ENCODE results near the gene OR8J1. TPM values are rescaled to one million over a fixed set of nuclear protein-coding genes. Genes with fewer than 3 reads are reported as not detected.

OR8J1 gene, protein sequence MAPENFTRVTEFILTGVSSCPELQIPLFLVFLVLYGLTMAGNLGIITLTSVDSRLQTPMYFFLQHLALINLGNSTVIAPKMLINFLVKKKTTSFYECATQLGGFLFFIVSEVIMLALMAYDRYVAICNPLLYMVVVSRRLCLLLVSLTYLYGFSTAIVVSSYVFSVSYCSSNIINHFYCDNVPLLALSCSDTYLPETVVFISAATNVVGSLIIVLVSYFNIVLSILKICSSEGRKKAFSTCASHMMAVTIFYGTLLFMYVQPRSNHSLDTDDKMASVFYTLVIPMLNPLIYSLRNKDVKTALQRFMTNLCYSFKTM
- total RNA-seq (2012; rRNA removed), result not detected in 2 replicates

DNA sequence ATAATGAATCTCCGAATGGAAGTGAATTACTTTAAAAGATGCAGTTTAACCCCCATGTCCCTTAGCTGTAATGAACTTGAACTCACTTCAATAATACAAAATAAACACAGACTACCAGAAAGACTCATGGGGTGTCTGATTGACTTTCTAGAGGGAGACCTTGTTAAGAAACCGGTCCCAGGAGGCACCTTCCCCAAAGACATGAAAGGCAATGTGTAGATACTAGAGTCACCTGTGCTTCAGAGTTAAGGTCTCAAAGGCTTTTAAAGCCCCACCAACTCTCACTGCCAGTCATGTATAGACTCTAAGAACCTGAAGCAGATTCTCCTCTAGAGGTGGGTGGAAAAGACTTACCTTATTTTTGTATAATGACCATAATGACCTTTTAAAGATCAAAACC is at the start of gene OR8J1:
OR8J1 (plus strand) TSS at position 301 of the 400 bp plus-strand sequence. CDS start 5,956 bp downstream, outside the sequence.
- Histone ChIP-seq H3K9ac (ENCODE audit: low read depth, low read length) (no peak within 1 kb of the TSS), H3K9me3 (replicated peaks; ENCODE audit: low read length) (no peaks in the 10 kb centered on the region), H3K4me1 (ENCODE audit: control insufficient read depth, insufficient read depth, low read length) (no peaks in the 10 kb centered on the region), H3K4me2 (ENCODE audit: low read length) (no peak within 1 kb of the TSS), H3K27me3 (ENCODE audit: control insufficient read depth, insufficient read depth, low read length) (no peaks in the 10 kb centered on the region), H3K36me3 (ENCODE audit: insufficient read depth, low read length) (no peaks in the 10 kb centered on the region), H3K4me3 (ENCODE audit: low read length) (no peak within 1 kb of the TSS)

DNA sequence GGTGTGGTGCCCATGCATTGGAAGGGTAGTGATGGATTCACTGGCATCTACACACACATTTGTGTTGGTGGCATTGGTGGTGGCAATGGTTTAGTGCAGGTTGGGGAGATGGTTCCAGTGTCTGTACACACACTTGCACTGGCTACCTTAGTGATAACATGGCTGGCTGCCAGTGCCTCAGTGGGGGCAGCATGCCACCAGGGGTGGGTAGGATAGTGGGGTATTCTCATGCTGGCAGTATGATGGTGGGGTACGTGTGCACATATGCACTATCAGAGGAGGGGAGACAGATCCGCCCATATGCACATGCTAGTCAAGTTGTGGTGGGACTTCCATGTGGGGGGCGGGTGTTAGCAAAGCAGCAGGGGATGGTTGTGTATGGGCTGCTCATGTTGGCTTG is 46.3 kb upstream of the OR8J1 start:
- Histone ChIP-seq H3K4me1 (ENCODE audit: control insufficient read depth, insufficient read depth, low read length) (no peaks in the 10 kb centered on the region), H3K9me3 (replicated peaks; ENCODE audit: low read length) (peaks cover 3% of the 10 kb centered on the region), H3K4me2 (ENCODE audit: low read length) (no peak overlapping the region), H3K36me3 (ENCODE audit: insufficient read depth, low read length) (no peaks in the 10 kb centered on the region), H3K4me3 (ENCODE audit: low read length) (no peak overlapping the region), H3K27me3 (ENCODE audit: control insufficient read depth, insufficient read depth, low read length) (no peaks in the 10 kb centered on the region), H3K9ac (ENCODE audit: low read depth, low read length) (no peak overlapping the region)

DNA sequence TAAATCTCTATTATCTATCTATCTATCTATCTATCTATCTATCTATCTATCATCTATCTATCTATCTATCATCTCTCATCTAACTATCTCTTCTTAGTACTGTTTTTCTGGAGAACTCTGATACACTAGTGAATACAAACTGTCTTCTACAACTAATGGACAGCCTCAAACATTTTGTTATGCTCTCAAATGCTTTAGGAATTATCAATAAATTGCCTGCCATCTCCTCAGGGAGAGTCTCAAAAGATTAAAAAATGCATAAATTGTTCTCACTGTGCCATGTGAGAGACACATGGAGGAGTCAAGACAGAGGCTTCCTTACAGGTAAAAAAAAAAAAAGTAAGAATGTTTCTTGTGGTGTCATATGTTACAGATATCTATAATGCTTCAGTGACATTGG is 39.2 kb upstream of the OR8J1 start, which contains the start of gene OR8K3:
OR8K3 (plus strand) TSS at position 301 of the 400 bp plus-strand sequence. CDS start 3,163 bp downstream, outside the sequence.
- H3K9me3 ChIP-seq (replicated peaks; ENCODE audit: low read length), result peaks cover 3% of the 10 kb centered on the region
- no peak within 1 kb of the TSS for H3K4me2 ChIP-seq (ENCODE audit: low read length)
- H3K36me3 ChIP-seq (ENCODE audit: insufficient read depth, low read length), result no peaks in the 10 kb centered on the region
- no peaks in the 10 kb centered on the region for H3K27me3 ChIP-seq (ENCODE audit: control insufficient read depth, insufficient read depth, low read length)
- H3K9ac ChIP-seq (ENCODE audit: low read depth, low read length), result no peak within 1 kb of the TSS
- no peak within 1 kb of the TSS for H3K4me3 ChIP-seq (ENCODE audit: low read length)
- no peaks in the 10 kb centered on the region for H3K4me1 ChIP-seq (ENCODE audit: control insufficient read depth, insufficient read depth, low read length)

DNA sequence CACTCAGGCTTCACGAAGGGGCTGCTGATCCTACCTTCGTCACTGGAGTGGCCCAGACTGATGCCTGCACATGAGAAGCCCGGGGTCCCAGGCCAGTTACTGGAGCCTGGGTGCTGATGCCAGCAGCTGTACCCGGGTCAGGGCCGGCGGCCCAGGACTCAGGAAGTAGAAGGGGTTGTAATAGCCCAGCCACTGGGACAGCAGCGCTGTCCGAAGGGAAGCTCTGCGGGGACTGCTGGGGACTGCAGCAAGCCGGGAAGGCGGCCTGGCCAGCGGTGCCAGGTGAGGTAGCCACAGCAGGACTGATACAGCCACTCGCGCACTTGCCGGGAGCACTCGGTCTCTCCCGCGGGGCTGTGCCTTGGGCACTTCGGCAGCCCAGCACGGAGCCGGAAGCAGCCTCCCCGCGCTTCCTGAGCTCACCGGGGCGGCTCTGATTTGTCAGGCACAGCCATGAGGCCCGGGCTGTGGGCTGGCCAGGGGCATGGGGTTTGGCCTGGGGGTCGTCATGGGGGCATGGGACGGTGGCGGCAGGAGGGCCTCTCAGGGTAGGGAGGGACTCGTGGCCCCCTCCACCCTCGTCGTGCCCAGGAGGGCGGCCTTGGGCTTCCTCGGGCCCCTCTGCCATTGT is 22.1 kb upstream of the OR8J1 start:
- Histone ChIP-seq H3K9ac (ENCODE audit: low read depth, low read length) (no peak overlapping the region), H3K4me3 (ENCODE audit: low read length) (no peak overlapping the region), H3K4me1 (ENCODE audit: control insufficient read depth, insufficient read depth, low read length) (no peaks in the 10 kb centered on the region), H3K36me3 (ENCODE audit: insufficient read depth, low read length) (no peaks in the 10 kb centered on the region), H3K27me3 (ENCODE audit: control insufficient read depth, insufficient read depth, low read length) (no peaks in the 10 kb centered on the region), H3K9me3 (replicated peaks; ENCODE audit: low read length) (peaks cover 3% of the 10 kb centered on the region), H3K4me2 (ENCODE audit: low read length) (no peak overlapping the region)

DNA sequence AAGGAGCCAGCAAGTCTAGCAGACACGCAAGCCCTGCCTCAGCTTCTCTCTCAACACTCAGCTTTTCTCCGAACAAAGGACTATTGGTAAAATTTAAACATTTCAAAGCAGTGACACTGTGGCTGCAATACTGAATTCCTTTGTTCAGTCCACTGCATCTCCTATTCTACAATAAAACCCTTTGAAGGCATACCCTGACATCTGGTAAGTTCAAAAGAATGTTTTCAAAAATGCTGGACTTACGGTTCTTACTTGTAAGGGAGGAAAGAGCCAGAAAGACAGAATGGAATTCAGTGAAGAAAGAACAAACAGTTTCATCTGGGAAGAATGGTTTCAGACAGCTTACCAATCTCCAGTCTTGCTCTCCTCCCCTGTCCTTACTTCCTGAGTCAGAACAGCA is 20.9 kb upstream of the OR8J1 start:
- Histone ChIP-seq H3K9ac (ENCODE audit: low read depth, low read length) (no peak overlapping the region), H3K27me3 (ENCODE audit: control insufficient read depth, insufficient read depth, low read length) (no peaks in the 10 kb centered on the region), H3K4me3 (ENCODE audit: low read length) (no peak overlapping the region), H3K9me3 (replicated peaks; ENCODE audit: low read length) (peaks cover 6% of the 10 kb centered on the region), H3K36me3 (ENCODE audit: insufficient read depth, low read length) (no peaks in the 10 kb centered on the region), H3K4me2 (ENCODE audit: low read length) (no peak overlapping the region), H3K4me1 (ENCODE audit: control insufficient read depth, insufficient read depth, low read length) (no peaks in the 10 kb centered on the region)

DNA sequence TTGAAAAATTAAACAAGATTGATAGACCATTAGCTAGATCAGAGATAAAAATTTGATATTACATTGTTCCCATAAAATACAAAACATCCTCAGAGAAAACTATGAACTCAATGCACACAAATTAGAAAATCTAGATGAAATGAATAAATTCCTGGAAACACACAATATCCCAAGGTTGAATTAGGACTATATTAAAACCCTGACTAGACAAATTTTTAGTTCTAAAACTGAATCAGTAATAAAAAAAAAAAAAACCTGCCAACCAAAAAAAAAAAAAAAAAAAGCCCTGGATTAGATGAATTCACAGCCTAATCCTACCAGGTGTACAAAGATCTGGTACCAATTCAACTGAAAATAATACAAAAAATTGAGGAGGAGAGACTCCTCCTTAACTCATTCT is 13.8 kb upstream of the OR8J1 start:
- Histone ChIP-seq H3K27me3 (ENCODE audit: control insufficient read depth, insufficient read depth, low read length) (no peaks in the 10 kb centered on the region), H3K9me3 (replicated peaks; ENCODE audit: low read length) (peaks cover 4% of the 10 kb centered on the region), H3K4me2 (ENCODE audit: low read length) (no peak overlapping the region), H3K9ac (ENCODE audit: low read depth, low read length) (no peak overlapping the region), H3K4me3 (ENCODE audit: low read length) (no peak overlapping the region), H3K4me1 (ENCODE audit: control insufficient read depth, insufficient read depth, low read length) (no peaks in the 10 kb centered on the region), H3K36me3 (ENCODE audit: insufficient read depth, low read length) (no peaks in the 10 kb centered on the region)

DNA sequence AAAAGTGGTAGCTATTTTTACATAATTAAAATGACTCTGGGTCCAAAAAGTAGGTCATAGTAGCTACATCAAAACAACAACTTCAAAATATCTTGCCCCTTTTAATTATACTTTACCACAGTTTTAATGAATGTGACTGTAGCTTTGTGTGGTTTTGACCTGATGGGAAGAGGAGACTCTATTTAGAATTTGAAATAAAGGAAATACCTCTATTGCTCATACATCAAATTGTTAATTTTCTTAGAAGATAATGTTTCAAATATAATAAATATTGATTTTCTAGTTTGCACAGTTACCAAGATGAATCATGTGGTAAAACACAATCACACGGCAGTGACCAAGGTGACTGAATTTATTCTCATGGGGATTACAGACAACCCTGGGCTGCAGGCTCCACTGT is 8.4 kb upstream of the OR8J1 start, which contains the start of gene OR8K1:
OR8K1 (plus strand) TSS at position 301 of the 400 bp plus-strand sequence; CDS start at position 301, 0 bp downstream.
- H3K4me2 ChIP-seq (ENCODE audit: low read length), result no peak within 1 kb of the TSS
- H3K36me3 ChIP-seq (ENCODE audit: insufficient read depth, low read length), result no peaks in the 10 kb centered on the region
- H3K4me3 ChIP-seq (ENCODE audit: low read length), result no peak within 1 kb of the TSS
- H3K27me3 ChIP-seq (ENCODE audit: control insufficient read depth, insufficient read depth, low read length), result no peaks in the 10 kb centered on the region
- H3K4me1 ChIP-seq (ENCODE audit: control insufficient read depth, insufficient read depth, low read length), result no peaks in the 10 kb centered on the region
- no peak within 1 kb of the TSS for H3K9ac ChIP-seq (ENCODE audit: low read depth, low read length)
- no peaks in the 10 kb centered on the region for H3K9me3 ChIP-seq (replicated peaks; ENCODE audit: low read length)

DNA sequence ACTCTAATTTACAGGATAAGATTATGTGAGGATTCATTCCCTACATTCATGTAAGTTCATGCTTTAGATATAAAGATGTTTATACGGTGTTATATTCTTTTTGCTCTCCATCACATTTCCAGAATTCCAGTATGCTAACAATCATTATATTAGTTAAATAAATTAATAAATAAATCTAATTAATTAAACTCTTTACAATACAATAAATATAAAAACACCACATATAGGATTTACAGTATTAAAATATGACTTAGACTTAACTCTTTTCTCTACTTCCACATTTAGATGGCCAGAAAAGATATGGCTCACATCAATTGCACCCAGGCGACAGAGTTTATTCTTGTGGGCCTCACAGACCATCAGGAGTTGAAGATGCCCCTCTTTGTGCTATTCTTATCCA is 21.2 kb downstream of the OR8J1 start, which contains the start of gene OR8U1:
OR8U1 (plus strand) TSS at position 301 of the 400 bp plus-strand sequence; CDS start at position 301, 0 bp downstream.
- peaks cover 5% of the 10 kb centered on the region for H3K9me3 ChIP-seq (replicated peaks; ENCODE audit: low read length)
- no peak within 1 kb of the TSS for H3K9ac ChIP-seq (ENCODE audit: low read depth, low read length)
- no peak within 1 kb of the TSS for H3K4me3 ChIP-seq (ENCODE audit: low read length)
- H3K36me3 ChIP-seq (ENCODE audit: insufficient read depth, low read length), result no peaks in the 10 kb centered on the region
- H3K4me2 ChIP-seq (ENCODE audit: low read length), result no peak within 1 kb of the TSS
- no peaks in the 10 kb centered on the region for H3K4me1 ChIP-seq (ENCODE audit: control insufficient read depth, insufficient read depth, low read length)
- H3K27me3 ChIP-seq (ENCODE audit: control insufficient read depth, insufficient read depth, low read length), result no peaks in the 10 kb centered on the region

DNA sequence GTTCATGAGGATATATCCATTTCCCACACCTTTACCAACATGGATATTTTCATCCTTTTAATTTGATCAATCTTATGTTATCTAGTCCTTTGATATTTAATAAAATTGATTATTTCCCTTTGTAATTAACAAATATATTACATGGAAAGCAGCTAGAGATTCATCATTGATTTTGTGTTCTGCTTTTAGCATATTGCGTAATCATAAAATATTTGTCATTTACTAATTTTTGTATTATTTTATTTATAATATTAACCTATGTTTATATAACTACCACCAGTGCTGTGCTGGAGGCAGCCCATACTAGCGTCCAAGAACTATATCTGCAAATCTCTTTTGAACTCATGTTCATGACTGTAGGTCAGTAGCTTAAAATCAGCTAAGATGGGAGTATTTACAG is 26.0 kb downstream of the OR8J1 start:
- Histone ChIP-seq H3K4me1 (ENCODE audit: control insufficient read depth, insufficient read depth, low read length) (no peaks in the 10 kb centered on the region), H3K9me3 (replicated peaks; ENCODE audit: low read length) (peaks cover 8% of the 10 kb centered on the region), H3K9ac (ENCODE audit: low read depth, low read length) (no peak overlapping the region), H3K4me3 (ENCODE audit: low read length) (no peak overlapping the region), H3K4me2 (ENCODE audit: low read length) (no peak overlapping the region), H3K27me3 (ENCODE audit: control insufficient read depth, insufficient read depth, low read length) (no peaks in the 10 kb centered on the region), H3K36me3 (ENCODE audit: insufficient read depth, low read length) (no peaks in the 10 kb centered on the region)

DNA sequence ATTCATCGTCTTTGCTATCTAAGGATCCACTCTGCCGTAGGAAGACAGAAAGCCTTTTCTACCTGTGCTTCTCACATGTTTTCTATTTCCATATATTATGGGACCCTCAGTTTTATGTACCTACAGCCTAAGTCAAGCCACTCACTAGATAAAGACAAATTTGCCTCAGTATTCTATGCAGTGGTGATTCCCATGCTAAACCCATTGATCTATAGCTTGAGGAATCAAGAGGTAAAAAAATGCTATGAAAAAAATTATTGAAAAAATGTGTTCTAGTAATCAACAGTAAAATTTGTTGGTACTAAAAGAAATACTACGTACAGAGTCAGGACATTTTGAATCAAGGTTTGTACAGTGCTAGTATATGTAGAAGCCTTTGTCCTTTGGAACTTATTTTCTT is 40.3 kb downstream of the OR8J1 start:
- H3K36me3 ChIP-seq (ENCODE audit: insufficient read depth, low read length), result no peaks in the 10 kb centered on the region
- no peak overlapping the region for H3K9ac ChIP-seq (ENCODE audit: low read depth, low read length)
- no peak overlapping the region for H3K4me3 ChIP-seq (ENCODE audit: low read length)
- no peaks in the 10 kb centered on the region for H3K4me1 ChIP-seq (ENCODE audit: control insufficient read depth, insufficient read depth, low read length)
- H3K4me2 ChIP-seq (ENCODE audit: low read length), result no peak overlapping the region
- no peaks in the 10 kb centered on the region for H3K27me3 ChIP-seq (ENCODE audit: control insufficient read depth, insufficient read depth, low read length)
- no peaks in the 10 kb centered on the region for H3K9me3 ChIP-seq (replicated peaks; ENCODE audit: low read length)

DNA sequence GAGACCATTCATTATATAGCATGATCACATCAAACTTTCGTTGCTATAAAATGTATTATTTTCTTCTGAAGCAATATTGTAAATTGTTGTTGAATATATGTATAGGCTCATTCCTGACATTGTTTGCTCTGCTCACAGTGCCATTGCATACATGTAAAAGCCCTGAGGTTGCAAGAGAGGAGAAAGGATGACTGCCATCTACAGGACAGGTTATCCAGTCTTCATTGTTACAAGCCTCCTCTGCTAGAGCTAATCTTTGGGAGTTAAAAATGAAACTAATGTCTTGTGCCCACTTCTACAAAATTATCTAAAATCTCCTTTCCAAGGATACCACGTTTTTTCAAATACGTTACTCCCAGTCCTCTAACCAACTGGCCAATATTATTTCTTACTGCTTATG is 42.0 kb downstream of the OR8J1 start:
- Histone ChIP-seq H3K27me3 (ENCODE audit: control insufficient read depth, insufficient read depth, low read length) (no peaks in the 10 kb centered on the region), H3K9ac (ENCODE audit: low read depth, low read length) (no peak overlapping the region), H3K4me1 (ENCODE audit: control insufficient read depth, insufficient read depth, low read length) (no peaks in the 10 kb centered on the region), H3K4me2 (ENCODE audit: low read length) (no peak overlapping the region), H3K9me3 (replicated peaks; ENCODE audit: low read length) (no peaks in the 10 kb centered on the region), H3K36me3 (ENCODE audit: insufficient read depth, low read length) (no peaks in the 10 kb centered on the region), H3K4me3 (ENCODE audit: low read length) (no peak overlapping the region)
